GM12878 (cell line): Measurements from ENCODE around the gene ZNG1B. TPM values are rescaled to one million over a fixed set of nuclear protein-coding genes. Genes with fewer than 3 reads are reported as not detected.

ENCODE experiments used
- ATAC-seq: fragments of 200-7000 bp; cut with Tn5 transposase; 3 replicates; pipeline ENCODE4 v1.9.1; 2020; ENCODE audit warnings: mild to moderate bottlenecking, moderate library complexity
- BruUV-seq: library from RNA; stranded (reverse); fragments of 400-500 nt; replicated peaks from 2 replicates; lab custom pipeline; 2021; lab: Mats Ljungman, UMichigan
- CTCF ChIA-PET: fragments of 300-600 bp; sonication (Branson Sonifier 250); formaldehyde crosslinking; extraction: SDS; loops from one replicate; lab custom pipeline; 2021; ENCODE audit warnings: inconsistent platforms; lab: Yijun Ruan, JAX
- POLR2A ChIA-PET: fragments of 350-600 bp; formaldehyde crosslinking; extraction: SDS; loops from one replicate; lab custom pipeline; 2021; ENCODE audit warnings: inconsistent platforms; lab: Charles Lee
- RAD21 ChIA-PET: fragments of 300-600 bp; sonication (Branson Sonifier 250); formaldehyde crosslinking; loops from one replicate; lab custom pipeline; 2023; ENCODE audit warnings: antibody characterized with exemption; ENCODE audit not compliant: unreplicated experiment; lab: Charles Lee
- SMC1A ChIA-PET: fragments of 300-600 bp; sonication (Branson Sonifier 250); formaldehyde crosslinking; loops from one replicate; lab custom pipeline; 2023; ENCODE audit not compliant: unreplicated experiment, uncharacterized antibody; lab: Charles Lee
- DNase-seq: peaks from one replicate; pipeline ENCODE4 v3.0.0-alpha.2; 2011; ENCODE audit warnings: low read depth, low spot score
- FAIRE-seq: peaks from 3 replicates; lab custom pipeline; 2011; peaks lifted over from hg19 to GRCh38; lab: Jason Lieb, UNC
- H2AFZ ChIP-seq: 2 replicates; pipeline ENCODE4 v1.6.0; 2011; ENCODE audit warnings: low read depth, low read length, control low read depth; ENCODE audit not compliant: control insufficient read depth
- H3K27ac ChIP-seq: 2 replicates; pipeline ENCODE4 v1.5.1; 2011; ENCODE audit warnings: control low read depth; ENCODE audit not compliant: control insufficient read depth, insufficient read depth
- H3K27me3 ChIP-seq, 2 experiments: replicated peaks in 1 of 2; 2 replicates each; pipeline versions ENCODE4 v1.6.0 to v1.6.1; 2011; ENCODE audit warnings: low read length in 1 of 2; ENCODE audit not compliant: control insufficient read depth in 2 of 2, insufficient read depth in 2 of 2
- H3K36me3 ChIP-seq, 2 experiments: 2 replicates each; pipeline ENCODE4 v1.5.1; 2011; ENCODE audit warnings: low read length in 1 of 2; ENCODE audit not compliant: control insufficient read depth in 2 of 2, insufficient read depth in 2 of 2
- H3K4me1 ChIP-seq: 2 replicates; pipeline ENCODE4 v1.6.1; 2011; ENCODE audit warnings: mild to moderate bottlenecking, low read length, moderate library complexity, mixed read lengths; ENCODE audit not compliant: control insufficient read depth, insufficient read depth
- H3K4me2 ChIP-seq: 2 replicates; pipeline ENCODE4 v1.6.0; 2011; ENCODE audit warnings: control low read depth; ENCODE audit not compliant: control insufficient read depth, insufficient read depth
- H3K4me3 ChIP-seq: fragments of 200-600 bp; sonication (generic); 2 replicates; pipeline ENCODE4 v1.5.1; 2016
- H3K79me2 ChIP-seq: 2 replicates; pipeline ENCODE4 v1.6.0; 2011; ENCODE audit warnings: low read length; ENCODE audit not compliant: control insufficient read depth, insufficient read depth
- H3K9ac ChIP-seq: 2 replicates; pipeline ENCODE4 v1.8.0; 2011; ENCODE audit warnings: low read length, control low read depth, mixed read lengths; ENCODE audit not compliant: control insufficient read depth, insufficient read depth
- H3K9me3 ChIP-seq: replicated peaks from 3 replicates; pipeline ENCODE4 v1.5.1; 2011; ENCODE audit warnings: mild to moderate bottlenecking, low read length; ENCODE audit not compliant: control insufficient read depth, insufficient read depth
- H4K20me1 ChIP-seq: 2 replicates; pipeline ENCODE4 v1.6.0; 2011; ENCODE audit not compliant: control insufficient read depth, insufficient read depth
- CBX5 ChIP-seq: sonication (generic); IDR thresholded peaks from 2 replicates; pipeline ENCODE4 v1.6.1; 2016; ENCODE audit warnings: low read depth, moderate library complexity, mild to moderate bottlenecking, inconsistent platforms
- IKZF1 ChIP-seq: fragments of 450-650 bp; conservative IDR thresholded peaks from 2 replicates; pipeline ENCODE4 v1.6.1; 2017; ENCODE audit warnings: antibody characterized with exemption, mild to moderate bottlenecking
- JUND ChIP-seq: IDR thresholded peaks from 2 replicates; pipeline ENCODE4 v1.6.1; 2012; ENCODE audit warnings: low read depth, mild to moderate bottlenecking, low read length, improper control_type of control experiment, moderate library complexity
- MAX ChIP-seq: IDR thresholded peaks from 2 replicates; pipeline ENCODE4 v1.6.1; 2012; ENCODE audit warnings: low read depth, low read length, improper control_type of control experiment
- MEF2B ChIP-seq: fragments of 450-650 bp; IDR thresholded peaks from 2 replicates; pipeline ENCODE4 v1.6.1; 2018; ENCODE audit warnings: mild to moderate bottlenecking, moderate library complexity; ENCODE audit not compliant: partially characterized antibody, poor library complexity, severe bottlenecking
- NKRF ChIP-seq: fragments of 450-650 bp; conservative IDR thresholded peaks from 2 replicates; pipeline ENCODE4 v1.6.1; 2017; ENCODE audit warnings: mild to moderate bottlenecking, moderate library complexity
- NR2F1 ChIP-seq: fragments of 450-650 bp; conservative IDR thresholded peaks from 2 replicates; pipeline ENCODE4 v1.6.1; 2017; ENCODE audit warnings: mild to moderate bottlenecking
- NRF1 ChIP-seq: conservative IDR thresholded peaks from 2 replicates; pipeline ENCODE4 v1.6.1; 2011; ENCODE audit warnings: mild to moderate bottlenecking, low read depth, low read length, improper control_type of control experiment
- RAD21 ChIP-seq: IDR thresholded peaks from 2 replicates; pipeline ENCODE4 v1.6.1; 2011; ENCODE audit warnings: mild to moderate bottlenecking, low read depth, low read length, moderate library complexity; ENCODE audit not compliant: insufficient read depth
- RELA ChIP-seq: fragments of 450-650 bp; IDR thresholded peaks from 2 replicates; pipeline ENCODE4 v1.8.0; 2014; ENCODE audit warnings: borderline replicate concordance; ENCODE audit not compliant: partially characterized antibody
- RUNX3 ChIP-seq: IDR thresholded peaks from 2 replicates; pipeline ENCODE4 v1.6.1; 2012; ENCODE audit warnings: low read length, inconsistent platforms
- SP1 ChIP-seq: IDR thresholded peaks from one replicate; pipeline ENCODE4 v1.6.1; 2011; ENCODE audit warnings: low read depth, low read length
- ZNF687 ChIP-seq: fragments of 450-650 bp; IDR thresholded peaks from 2 replicates; pipeline ENCODE4 v1.6.1; 2017; ENCODE audit warnings: mild to moderate bottlenecking, moderate library complexity
- WGBS: methylation state at CpG from one replicate; pipeline ENCODE4 v1.1.6; 2016; ENCODE audit warnings: low lambda C conversion rate; ENCODE audit not compliant: insufficient replicate concordance, insufficient coverage; ENCODE audit errors: missing lambda C conversion rate; 5-methylcytosine and 5-hydroxymethylcytosine counted together
- in situ Hi-C: fragments of 300-500 bp; cut with MboI; formaldehyde crosslinking; loops from 9 replicates; pipeline ENCODE4 v1.14.3; 2018; ENCODE audit warnings: mixed read lengths
- intact Hi-C: fragments of 100-400 bp; cut with micrococcal nuclease; formaldehyde crosslinking; loops from one replicate; pipeline ENCODE4 v1.14.2; 2022; ENCODE audit not compliant: unreplicated experiment
- polyA plus RNA-seq, 11 experiments: library from polyadenylated mRNA; depleted of rRNA in 4 of 11; unstranded in 6 of 11; stranded (reverse) in 5 of 11; fragments of >200 nt; fragmentation: Nextera tagmentation in 4 of 11; fragmentation: Illumina TruSeq in 1 of 11; extraction: Ambion mirVana in 4 of 11; extraction: Trizol in 1 of 11; gene quantifications; 1 replicate in 1 of 11; 2 replicates in 10 of 11; pipeline versions ENCODE4 v1.2.1 to v1.2.3, GENCODE V29; 2011 to 2016; ENCODE audit warnings: inconsistent platforms in 2 of 11, missing spikeins in 2 of 11, low read depth in 1 of 11
- total RNA-seq, 4 experiments: library from RNA; depleted of rRNA in 3 of 4; stranded (reverse); fragments of >200 nt in 3 of 4; fragmentation: Illumina TruSeq in 1 of 4; extraction: Trizol in 1 of 4; gene quantifications; 2 replicates each; pipeline versions ENCODE4 v1.2.1 to v1.2.3, GENCODE V29; 2013 to 2021

The ZNG1B gene
- total and polyA plus RNA-seq, 10 of the 15 experiments (the other 5 are each of a cell fraction or from before 2014, with no cell fraction given), result 42.9 to 140 (median 61.4) TPM

GRCh38 chr2:113391073-113391472 lies 46.4 kb upstream of the ZNG1B start:
- ChIA-PET SMC1A (interaction anchor here (0.6 to 3.5 kb wide), 16 partner anchors 15 to 311 kb away, joined by 3 to 34 read pairs (median 4); partner anchors contain the start of gene PSD4), RAD21 (interaction anchor here (0.8 to 3.7 kb wide), 11 partner anchors 14 to 311 kb away, joined by 3 to 21 read pairs (median 5); no protein-coding TSS in a partner anchor), POLR2A (interaction anchor here (0.7 kb wide), 1 partner anchor 174 kb away, joined by 4 read pairs; no protein-coding TSS in a partner anchor)
- no peaks in the 10 kb centered on the region for H3K79me2 ChIP-seq
- H3K4me1 ChIP-seq, result peaks cover 3% of the 10 kb centered on the region
- intact Hi-C loops, result loop anchor here (2.0 kb wide), 4 partner anchors 94 to 254 kb away; no protein-coding TSS in a partner anchor
- H3K9me3 ChIP-seq, result no peaks in the 10 kb centered on the region
- no peaks in the 10 kb centered on the region for H3K36me3 ChIP-seq
- no peak overlapping the region for H3K4me3 ChIP-seq
- WGBS, result 10% methylated on average over 6 of the region's 6 CpGs
- in situ Hi-C loops, result no loop called here
- no peak overlapping the region for H3K9ac ChIP-seq
- no peak for DNase-seq
- H2AFZ ChIP-seq, result no peak overlapping the region
- no peak for FAIRE-seq
- H3K4me2 ChIP-seq, result no peak overlapping the region
- no peak overlapping the region for H3K27ac ChIP-seq
- no peak for ATAC-seq
- H3K27me3 ChIP-seq, result no peaks in the 10 kb centered on the region
- TF ChIP-seq NKRF (no peak), RUNX3 (no peak), IKZF1 (no peak), RELA (no peak), SP1 (no peak), RAD21 (no peak), NRF1 (no peak), MEF2B (no peak), MAX (no peak), NR2F1 (no peak), ZNF687 (no peak), CBX5 (no peak), JUND (no peak)
- TF ChIP-seq, all 136 proteins: peak for 0
- no peaks in the 10 kb centered on the region for H4K20me1 ChIP-seq
- CTCF ChIA-PET, result interaction anchor here (0.6 to 3.7 kb wide), 27 partner anchors 9 to 437 kb away, joined by 3 to 63 read pairs (median 7); partner anchors contain the start of gene PSD4
- no TSS peak for BruUV-seq
